ENCODE results near the gene FOXQ1. TPM values are rescaled to one million over a fixed set of nuclear protein-coding genes. Genes with fewer than 3 reads are reported as not detected.

FOXQ1 gene
- total and polyA plus RNA-seq, 2 of the 13 experiments (the other 11 are each of a cell fraction or from before 2014, with no cell fraction given), result 35.2 to 39.8 TPM

- TF ChIP-seq ZNF251 (CRISPR knock-in tag; IDR thresholded peaks at IDR 0.05), result no peak
- TF ChIP-seq ZNF468 (CRISPR knock-in tag; IDR thresholded peaks at IDR 0.05), result no peak
- TF ChIP-seq KLF9 (CRISPR knock-in tag; IDR thresholded peaks at IDR 0.05; ENCODE audit: low read depth), result 0 out of 2 replicates have a peak, but pooled peaks have one; percentile 52
- 0 out of 2 replicates have a peak, but pooled peaks have one; percentile 59 for TF ChIP-seq TEAD2 (CRISPR knock-in tag; IDR thresholded peaks at IDR 0.05)
- TF ChIP-seq SMAD9 (CRISPR knock-in tag; IDR thresholded peaks at IDR 0.05), result no peak
- peak; percentile 33; the same call in 1 of the 2 replicates for TF ChIP-seq HNF4G (IDR thresholded peaks at IDR 0.05; ENCODE audit: borderline replicate concordance, low read depth, low read length)
- TF ChIP-seq HNF4G (CRISPR knock-in tag; IDR thresholded peaks at IDR 0.05; ENCODE audit: borderline replicate concordance, low read depth), result peak; percentile 66; the same call in 1 of the 2 replicates
- peak; percentile 77; the same call in 1 of the 2 replicates for TF ChIP-seq FOXO1 (CRISPR knock-in tag; IDR thresholded peaks at IDR 0.05)
- no peak for TF ChIP-seq ZNF569 (CRISPR knock-in tag; IDR thresholded peaks at IDR 0.05; ENCODE audit: borderline replicate concordance)
- no peak for TF ChIP-seq ZUFSP (CRISPR knock-in tag; IDR thresholded peaks at IDR 0.05; ENCODE audit: borderline replicate concordance)
- 0 out of 2 replicates have a peak, but pooled peaks have one; percentile 58 for TF ChIP-seq POGK (CRISPR knock-in tag; conservative IDR thresholded peaks at IDR 0.05)
- no peak for TF ChIP-seq ZNF550 (CRISPR knock-in tag; IDR thresholded peaks at IDR 0.05; ENCODE audit: borderline replicate concordance)
- TF ChIP-seq PAXIP1 (CRISPR knock-in tag; conservative IDR thresholded peaks at IDR 0.05), result peak; percentile 84
- TF ChIP-seq FIP1L1 (IDR thresholded peaks at IDR 0.05; ENCODE audit: borderline replicate concordance, insufficient read depth, low read depth, low read length), result no peak
- no peak for TF ChIP-seq ZNF562 (CRISPR knock-in tag; IDR thresholded peaks at IDR 0.05; ENCODE audit: borderline replicate concordance)
- no peak for TF ChIP-seq MAZ (IDR thresholded peaks at IDR 0.05; ENCODE audit: borderline replicate concordance, low read depth, low read length)
- 0 out of 2 replicates have a peak, but pooled peaks have one; percentile 47 for TF ChIP-seq MAZ (CRISPR knock-in tag; IDR thresholded peaks at IDR 0.05; ENCODE audit: low read depth)
- 0 out of 2 replicates have a peak, but pooled peaks have one; percentile 38 for TF ChIP-seq ZNF224 (CRISPR knock-in tag; IDR thresholded peaks at IDR 0.05)
- no peak for TF ChIP-seq ZC3H13 (CRISPR knock-in tag; IDR thresholded peaks at IDR 0.05)
- TF ChIP-seq ZNF776 (CRISPR knock-in tag; IDR thresholded peaks at IDR 0.05), result no peak
- TF ChIP-seq ATF2 (CRISPR knock-in tag; IDR thresholded peaks at IDR 0.05), result peak; percentile 72
Observed at GRCh38 chr6:1267057-1267732, 44.7 kb upstream of the FOXQ1 start (continued).
